Osteocyte (in vitro differentiated cells): Measurements from ENCODE around the gene EFNA3. TPM values are rescaled to one million over a fixed set of nuclear protein-coding genes. Genes with fewer than 3 reads are reported as not detected.
A peak's percentile ranks its signal among the peaks of the same experiment; 100 is the strongest.

Source experiments
- DNase-seq: peaks from one replicate; pipeline ENCODE4 v3.0.0; 2021; ENCODE audit warnings: mixed read lengths; ENCODE audit not compliant: unreplicated experiment; ENCODE audit errors: extremely low spot score
- H3K27ac Mint-ChIP-seq: one replicate; pipeline ENCODE4 v1.8.0; 2021; ENCODE audit warnings: mild to moderate bottlenecking, mixed read lengths; ENCODE audit not compliant: unreplicated experiment
- H3K27me3 Mint-ChIP-seq: one replicate; pipeline ENCODE4 v1.8.0; 2021; ENCODE audit warnings: mixed read lengths; ENCODE audit not compliant: unreplicated experiment
- H3K36me3 Mint-ChIP-seq: one replicate; pipeline ENCODE4 v1.8.0; 2021; ENCODE audit warnings: mixed read lengths; ENCODE audit not compliant: unreplicated experiment
- H3K4me1 Mint-ChIP-seq: one replicate; pipeline ENCODE4 v1.8.0; 2021; ENCODE audit warnings: mixed read lengths; ENCODE audit not compliant: unreplicated experiment
- H3K4me3 Mint-ChIP-seq: one replicate; pipeline ENCODE4 v1.8.0; 2021; ENCODE audit warnings: mild to moderate bottlenecking, moderate library complexity, mixed read lengths; ENCODE audit not compliant: unreplicated experiment
- H3K9me3 Mint-ChIP-seq: one replicate; pipeline ENCODE4 v1.8.0; 2021; ENCODE audit warnings: mixed read lengths; ENCODE audit not compliant: unreplicated experiment
- CTCF ChIP-seq: fragments of 200-600 bp; sonication (generic); IDR thresholded peaks from 2 replicates; pipeline ENCODE4 v1.5.0; 2021; ENCODE audit warnings: antibody characterized with exemption, mild to moderate bottlenecking, moderate library complexity
- total RNA-seq: library from RNA; stranded (reverse); gene quantifications from 2 replicates; pipeline ENCODE4 v1.2.1, GENCODE V29; 2021

The EFNA3 gene
- total RNA-seq, 1 donor from 2014 or later: 2.9 TPM

GRCh38 chr1:155127105-155127966 lies 48.7 kb downstream of the EFNA3 start, which contains the start of gene EFNA1:
TSS of gene EFNA1 (plus strand) at chr1:155127876. CDS start at chr1:155127978, 102 bp downstream.
- Mint-ChIP-seq H3K36me3 (peaks cover 5% of the 10 kb centered on the region), H3K9me3 (no peaks in the 10 kb centered on the region), H3K4me3 (peak within 1 kb of the TSS; percentile 85), H3K27ac (peak within 1 kb of the TSS; percentile 92), H3K27me3 (no peaks in the 10 kb centered on the region), H3K4me1 (peaks cover 70% of the 10 kb centered on the region)
- no peak for DNase-seq
- TF ChIP-seq CTCF: no peak

GRCh38 chr1:155127967-155128754 lies 49.5 kb downstream of the EFNA3 start:
- TF ChIP-seq CTCF: no peak
- Mint-ChIP-seq H3K36me3 (peaks cover 6% of the 10 kb centered on the region), H3K27ac (peak overlapping the region; percentile 85), H3K4me3 (peak overlapping the region; percentile 85), H3K9me3 (no peaks in the 10 kb centered on the region), H3K27me3 (no peaks in the 10 kb centered on the region), H3K4me1 (peaks cover 68% of the 10 kb centered on the region)
- no peak for DNase-seq

- Mint-ChIP-seq H3K36me3 (peaks cover 9% of the 10 kb centered on the region), H3K27me3 (no peaks in the 10 kb centered on the region), H3K9me3 (no peaks in the 10 kb centered on the region), H3K4me3 (peak overlapping the region; percentile 85), H3K4me1 (peaks cover 66% of the 10 kb centered on the region), H3K27ac (peak overlapping the region; percentile 85)
- no peak for DNase-seq
- no peak for TF ChIP-seq CTCF
Observed at GRCh38 chr1:155128755-155129473, 50.3 kb downstream of the EFNA3 start.

GRCh38 chr1:155130272-155131006 lies 51.8 kb downstream of the EFNA3 start:
- H3K27ac Mint-ChIP-seq: peak overlapping the region; percentile 85
- H3K4me1 Mint-ChIP-seq: peaks cover 62% of the 10 kb centered on the region
- no peak for DNase-seq
- H3K4me3 Mint-ChIP-seq: peak overlapping the region; percentile 85
- H3K36me3 Mint-ChIP-seq: peaks cover 13% of the 10 kb centered on the region
- TF ChIP-seq CTCF: no peak
- H3K27me3 Mint-ChIP-seq: no peaks in the 10 kb centered on the region
- H3K9me3 Mint-ChIP-seq: no peaks in the 10 kb centered on the region
